ENCODE data around the gene PEX26. TPM values are rescaled to one million over a fixed set of nuclear protein-coding genes. Genes with fewer than 3 reads are reported as not detected.
"Not testable (repeated sequence)": the region's sequence is repeated elsewhere in the genome, so short reads cannot be mapped to it uniquely, and the experiment has no call there.

PEX26 gene
- total RNA-seq (2014; rRNA removed; shearing (Covaris generic)): 14.4 and 16.4 TPM in 2 replicates

- H3K9me3 ChIP-seq (replicated peaks): no peaks in the 10 kb centered on the region
- DNase-seq: peak; percentile 94 to 96
- peaks cover 11% of the 10 kb centered on the region for H3K36me3 ChIP-seq
- peak within 1 kb of the TSS; percentile 54 for H3K27ac ChIP-seq
- peak within 1 kb of the TSS; percentile 95 for H3K4me3 ChIP-seq
- H3K27me3 ChIP-seq: no peaks in the 10 kb centered on the region
- H3K4me1 ChIP-seq: peaks cover 8% of the 10 kb centered on the region
Measured at GRCh38 chr22:18077639-18078328, at the start of gene PEX26. PEX26 (plus strand) TSS chr22:18077990; CDS start chr22:18078377, 387 bp downstream.

DNA sequence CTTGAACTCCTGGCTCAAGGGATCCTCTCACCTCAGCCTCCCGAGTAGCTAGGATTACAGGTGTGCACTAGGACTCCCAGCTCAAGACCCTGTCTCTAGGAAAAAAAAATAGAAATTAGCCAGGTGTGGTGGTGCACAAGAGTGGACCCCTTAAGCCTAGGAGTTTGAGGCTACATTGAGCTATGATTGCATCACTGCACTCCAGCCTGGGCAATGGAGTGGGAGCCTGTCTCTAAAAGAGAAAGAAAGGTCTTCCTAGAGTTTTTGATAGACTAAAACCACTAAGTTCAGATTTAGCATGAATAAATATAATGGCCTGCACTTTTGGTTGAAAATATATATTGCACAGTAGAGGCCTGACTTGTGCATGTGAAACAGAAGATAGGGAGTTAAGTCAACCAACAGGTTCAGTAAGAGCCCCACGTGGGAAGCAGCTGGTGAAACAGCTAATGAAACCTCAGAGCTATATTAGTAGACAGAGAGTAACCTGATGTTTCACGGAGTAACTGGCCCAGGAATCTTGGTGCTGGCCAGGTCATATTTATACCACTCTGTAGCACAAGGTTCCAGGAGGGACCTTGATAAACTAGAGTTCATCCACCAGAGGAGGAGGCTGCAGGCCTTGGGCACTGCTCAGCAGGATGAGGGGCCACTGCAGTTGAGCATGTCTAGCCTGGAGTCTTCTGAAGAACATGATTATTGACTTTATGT lies 48.8 kb upstream of the PEX26 start:
- Histone ChIP-seq H3K27me3 (0 out of 2 replicates have a peak, but pooled peaks cover 3% of the 10 kb centered on the region), H3K4me1 (peaks cover 6% of the 10 kb centered on the region; the same call in 1 of the 2 replicates), H3K27ac (no peak overlapping the region), H3K4me3 (no peak overlapping the region), H3K36me3 (no peaks in the 10 kb centered on the region), H3K9me3 (replicated peaks) (no peaks in the 10 kb centered on the region)
- no peak for DNase-seq

DNA sequence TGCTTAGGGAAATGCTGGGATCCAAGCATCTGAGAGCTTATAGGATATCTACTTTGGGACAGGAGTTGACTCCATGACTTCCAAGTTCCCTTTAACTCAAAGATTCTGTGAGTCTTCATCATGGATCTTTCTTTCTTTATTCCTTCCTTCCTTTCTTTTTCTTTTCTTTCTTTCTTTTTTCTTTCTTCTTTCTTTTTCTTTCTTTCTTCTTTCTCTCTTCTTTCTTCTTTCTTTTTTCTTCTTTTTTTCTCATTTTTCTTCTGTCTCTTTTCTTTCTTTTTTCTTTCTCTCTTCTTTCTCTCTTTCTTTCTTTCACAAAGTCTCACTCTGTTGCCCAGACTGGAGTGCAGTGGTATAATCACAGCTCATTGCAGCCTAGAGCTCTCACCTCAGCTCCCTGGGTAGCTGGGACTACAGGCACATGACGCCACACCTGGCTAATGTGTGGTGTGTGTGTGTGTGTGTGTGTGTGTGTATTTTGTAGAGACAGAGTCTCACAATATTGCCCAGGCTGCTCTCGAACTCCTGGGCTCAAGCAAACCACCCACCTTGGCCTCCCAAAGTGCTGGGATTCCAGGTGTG lies 48.0 kb upstream of the PEX26 start:
- no peak overlapping the region for H3K27ac ChIP-seq
- H3K4me3 ChIP-seq: no peak overlapping the region
- H3K36me3 ChIP-seq: no peaks in the 10 kb centered on the region
- H3K9me3 ChIP-seq (replicated peaks): no peaks in the 10 kb centered on the region
- no peak for DNase-seq
- 0 out of 2 replicates have a peak, but pooled peaks cover 3% of the 10 kb centered on the region for H3K27me3 ChIP-seq
- H3K4me1 ChIP-seq: peaks cover 6% of the 10 kb centered on the region; the same call in 1 of the 2 replicates

DNA sequence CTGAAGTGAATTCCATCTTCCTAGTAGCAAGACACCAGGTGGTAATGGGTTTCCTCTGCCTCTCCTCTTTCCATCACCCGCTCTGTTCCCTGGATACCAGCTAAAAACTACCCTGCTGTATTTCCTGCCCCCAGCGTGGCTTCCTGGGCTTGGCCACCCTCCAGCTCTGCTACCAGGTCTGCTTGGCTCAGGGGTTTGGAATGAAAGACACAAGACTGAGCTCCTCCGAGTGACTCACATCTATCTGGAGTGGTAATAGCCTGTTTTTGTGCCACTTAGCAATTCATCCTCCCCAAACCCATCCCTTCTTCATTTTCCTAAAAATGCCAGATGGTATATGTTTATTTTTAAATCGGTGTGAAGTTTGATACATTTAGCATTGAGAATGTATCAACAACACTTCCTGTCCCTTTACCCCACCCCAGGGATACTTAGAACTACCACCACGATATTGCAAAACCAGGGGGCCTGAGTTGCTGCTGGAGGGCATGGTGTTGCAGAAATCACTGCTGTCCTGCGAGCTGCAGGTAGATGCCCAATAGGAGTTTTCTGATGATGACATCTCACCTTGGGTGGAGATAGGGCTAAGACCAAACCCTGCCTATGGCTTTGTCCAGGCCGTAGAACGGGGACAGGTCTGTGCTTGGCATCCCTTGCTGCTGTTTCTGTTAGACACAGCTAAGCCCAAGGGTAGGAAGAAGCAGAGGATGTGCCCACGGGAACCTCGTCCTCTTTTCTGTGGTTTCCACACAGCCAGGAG lies 45.9 kb upstream of the PEX26 start:
- peak; percentile 54 to 65 for DNase-seq
- Histone ChIP-seq H3K4me1 (peaks cover 7% of the 10 kb centered on the region; the same call in 1 of the 2 replicates), H3K4me3 (no peak overlapping the region), H3K9me3 (replicated peaks) (no peaks in the 10 kb centered on the region), H3K27ac (no peak overlapping the region), H3K27me3 (0 out of 2 replicates have a peak, but pooled peaks cover 3% of the 10 kb centered on the region), H3K36me3 (no peaks in the 10 kb centered on the region)

DNA sequence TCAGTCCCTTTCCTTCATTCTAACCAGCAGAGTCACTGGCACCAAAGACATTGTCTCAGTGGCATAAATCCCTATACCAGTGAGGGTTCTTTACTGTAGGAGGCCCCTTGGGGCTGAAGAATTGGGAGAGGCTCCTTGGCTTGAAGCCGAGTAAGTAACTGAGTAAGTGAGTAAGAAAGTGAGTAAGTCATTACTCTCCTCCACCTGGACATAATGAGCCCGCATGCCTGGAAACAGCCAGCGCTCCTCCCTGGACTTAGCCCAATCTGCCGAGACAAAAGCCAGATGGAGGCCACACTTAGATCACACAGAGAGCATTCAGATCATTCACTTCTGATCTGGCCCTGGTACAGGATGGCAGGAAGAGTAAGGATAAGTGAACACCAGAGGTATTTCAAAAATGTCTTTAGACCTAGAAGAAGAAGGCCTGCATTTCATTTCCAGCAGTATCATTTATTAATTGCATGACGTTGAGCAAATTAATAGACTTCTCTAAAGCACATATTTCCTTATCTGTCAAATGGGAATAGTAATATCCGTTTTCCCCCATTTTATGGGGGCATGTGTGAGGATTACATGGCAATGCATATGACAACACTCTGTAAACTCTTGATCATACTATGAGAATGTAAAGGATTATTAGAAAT lies 45.2 kb upstream of the PEX26 start:
- Histone ChIP-seq H3K4me3 (no peak overlapping the region), H3K9me3 (replicated peaks) (no peaks in the 10 kb centered on the region), H3K4me1 (peaks cover 7% of the 10 kb centered on the region; the same call in 1 of the 2 replicates), H3K27ac (no peak overlapping the region), H3K27me3 (no peaks in the 10 kb centered on the region), H3K36me3 (no peaks in the 10 kb centered on the region)
- no peak for DNase-seq

DNA sequence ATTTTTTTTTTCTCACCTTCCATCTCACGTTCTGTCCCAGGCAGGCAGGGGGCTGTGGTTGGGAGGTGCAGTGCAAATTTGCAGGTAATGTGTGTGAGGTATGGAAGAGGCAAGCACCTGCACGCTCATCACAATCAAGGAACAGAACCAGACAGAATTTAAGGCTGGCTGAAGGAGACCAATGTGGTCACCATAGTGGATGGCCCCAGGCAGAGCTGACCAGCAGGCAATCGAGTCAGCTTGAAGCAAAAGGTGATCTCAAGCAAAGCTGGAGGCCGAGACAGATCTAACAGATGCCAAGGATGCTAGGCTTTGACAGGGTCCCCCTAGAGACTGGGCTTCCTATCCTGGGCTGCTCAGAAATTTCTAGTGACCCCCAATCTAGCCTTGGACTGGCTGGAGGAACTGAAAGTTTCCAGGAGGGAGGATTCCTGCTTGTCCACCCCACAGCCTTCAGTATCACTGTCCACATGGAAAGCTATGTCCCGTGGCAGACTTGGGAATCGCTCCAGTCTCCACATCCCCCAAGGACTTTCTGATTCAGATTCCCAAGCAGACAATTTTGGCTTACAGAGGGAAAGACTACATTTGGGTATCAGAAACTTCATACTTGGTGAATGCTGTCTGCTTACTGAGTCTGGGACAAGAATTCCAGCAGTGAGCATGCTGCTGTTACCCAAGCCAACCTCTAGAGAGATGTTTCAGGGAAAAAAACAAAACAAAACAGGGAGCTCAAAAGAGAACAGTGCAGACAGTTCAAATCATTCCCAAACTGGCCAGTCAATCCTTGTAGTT lies 44.4 kb upstream of the PEX26 start:
- H3K27ac ChIP-seq: no peak overlapping the region
- no peaks in the 10 kb centered on the region for H3K27me3 ChIP-seq
- no peak overlapping the region for H3K4me3 ChIP-seq
- H3K9me3 ChIP-seq (replicated peaks): no peaks in the 10 kb centered on the region
- no peak for DNase-seq
- no peaks in the 10 kb centered on the region for H3K36me3 ChIP-seq
- H3K4me1 ChIP-seq: peaks cover 7% of the 10 kb centered on the region; the same call in 1 of the 2 replicates

DNA sequence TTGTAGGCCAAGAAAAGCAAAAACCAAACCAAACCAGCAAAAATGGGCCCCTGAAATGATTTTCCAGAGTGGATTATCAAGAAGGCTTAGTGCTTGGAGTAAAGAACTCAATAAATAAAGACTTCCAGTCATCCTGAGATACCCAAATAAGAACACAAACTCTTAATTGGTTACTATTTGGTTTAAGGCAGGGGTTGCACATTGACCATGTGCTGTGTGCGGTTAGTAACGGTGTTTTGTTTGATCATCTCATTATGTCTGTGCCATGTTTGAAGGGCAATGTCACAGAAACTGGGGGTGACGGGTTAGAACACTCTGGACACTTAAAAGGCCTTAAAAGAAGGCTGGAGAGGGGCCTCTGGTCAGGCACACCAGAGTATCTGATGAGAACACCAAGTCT lies 43.7 kb upstream of the PEX26 start:
- Histone ChIP-seq H3K27ac (no peak overlapping the region), H3K36me3 (no peaks in the 10 kb centered on the region), H3K27me3 (no peaks in the 10 kb centered on the region), H3K9me3 (replicated peaks) (no peaks in the 10 kb centered on the region), H3K4me3 (no peak overlapping the region), H3K4me1 (peaks cover 7% of the 10 kb centered on the region; the same call in 1 of the 2 replicates)
- DNase-seq: no peak

DNA sequence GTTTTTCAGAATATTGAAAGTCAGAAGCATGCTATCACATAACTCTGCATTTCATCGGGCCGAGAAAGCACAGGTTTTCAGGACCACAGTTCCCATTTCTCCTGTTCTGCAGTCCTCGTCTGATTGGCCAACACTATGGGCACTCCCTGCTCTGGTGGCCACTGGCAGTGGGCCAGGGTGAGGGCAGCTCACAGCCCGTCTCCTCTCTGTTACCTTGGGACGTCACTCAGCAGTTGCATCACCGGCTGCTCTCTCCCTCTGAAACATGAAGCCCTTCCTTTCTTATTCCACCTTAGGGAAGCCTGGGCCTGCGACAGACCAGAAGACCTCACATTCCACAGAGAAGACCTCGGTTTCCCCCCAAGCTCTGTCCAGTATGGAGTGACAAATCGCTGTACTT lies 42.0 kb upstream of the PEX26 start:
- H3K27me3 ChIP-seq: no peaks in the 10 kb centered on the region
- H3K27ac ChIP-seq: no peak overlapping the region
- no peaks in the 10 kb centered on the region for H3K36me3 ChIP-seq
- no peaks in the 10 kb centered on the region for H3K9me3 ChIP-seq (replicated peaks)
- no peak overlapping the region for H3K4me3 ChIP-seq
- DNase-seq: peak; percentile 28 to 53
- peaks cover 7% of the 10 kb centered on the region; the same call in 1 of the 2 replicates for H3K4me1 ChIP-seq

- H3K36me3 ChIP-seq; H3K27ac ChIP-seq; H3K27me3 ChIP-seq; H3K9me3 ChIP-seq (replicated peaks); H3K4me3 ChIP-seq; H3K4me1 ChIP-seq; DNase-seq: not testable (repeated sequence)
Measured at GRCh38 chr22:18040898-18041297, 36.9 kb upstream of the PEX26 start.

DNA sequence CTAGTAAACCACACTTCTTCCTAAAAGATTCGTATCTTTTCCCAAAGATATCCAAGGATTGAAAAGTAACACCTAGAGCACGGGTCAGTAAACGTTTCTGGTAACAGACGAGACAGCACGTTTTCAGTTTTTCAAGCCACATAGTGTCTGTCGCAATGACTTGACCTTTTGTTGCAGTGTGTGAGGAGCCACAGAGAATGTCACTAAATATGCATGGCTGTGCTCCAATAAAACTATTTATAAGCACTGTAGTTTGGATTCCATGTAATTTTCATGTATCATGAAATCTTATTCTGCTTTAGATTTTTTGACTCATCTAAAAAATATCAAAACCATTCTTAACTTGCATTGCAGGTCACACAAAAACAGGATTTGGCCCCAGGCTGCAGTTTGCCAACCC lies 35.1 kb upstream of the PEX26 start:
- Histone ChIP-seq H3K27ac (no peak overlapping the region), H3K9me3 (replicated peaks) (no peaks in the 10 kb centered on the region), H3K4me1 (peaks cover 4% of the 10 kb centered on the region; the same call in 1 of the 2 replicates), H3K4me3 (no peak overlapping the region), H3K27me3 (no peaks in the 10 kb centered on the region), H3K36me3 (no peaks in the 10 kb centered on the region)
- DNase-seq: no peak

DNA sequence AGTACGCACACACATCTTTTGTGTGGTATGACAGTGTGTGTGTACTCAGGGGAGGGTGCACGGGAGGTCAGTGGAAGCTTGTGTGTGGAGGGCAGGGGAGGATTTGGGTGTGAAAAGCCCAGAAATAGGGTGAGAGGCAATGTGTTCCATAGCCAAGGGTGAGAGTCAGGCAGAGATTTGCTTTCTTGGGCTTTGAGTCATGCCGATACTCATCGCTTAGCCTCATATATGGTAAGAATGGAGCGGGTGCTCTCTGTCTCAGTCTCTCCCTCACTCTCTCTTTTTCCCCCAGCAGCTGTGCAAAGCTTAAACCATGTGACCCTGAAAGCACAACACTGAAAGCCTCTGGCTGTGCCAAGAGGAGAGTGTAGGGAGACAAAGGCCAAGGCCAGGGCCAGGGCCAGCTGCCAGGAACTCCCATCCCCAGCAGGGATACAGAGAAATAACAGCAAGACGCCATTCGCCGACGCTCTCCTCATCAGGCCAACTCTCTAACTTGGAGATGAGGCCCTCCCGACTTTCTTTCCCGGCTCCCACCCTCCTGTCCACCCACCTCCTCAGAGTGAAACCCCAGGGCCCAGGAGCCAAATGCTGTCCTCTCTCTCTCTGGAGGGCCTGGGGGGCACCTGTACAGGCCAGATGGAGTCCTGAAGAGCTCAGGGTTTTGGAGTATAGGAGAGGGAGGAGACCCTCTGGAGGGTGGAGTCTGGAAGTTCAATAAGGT lies 33.1 kb upstream of the PEX26 start:
- DNase-seq: peak; percentile 54 to 65
- Histone ChIP-seq H3K27me3 (no peaks in the 10 kb centered on the region), H3K4me1 (peaks cover 7% of the 10 kb centered on the region; the same call in 1 of the 2 replicates), H3K9me3 (replicated peaks) (no peaks in the 10 kb centered on the region), H3K36me3 (no peaks in the 10 kb centered on the region), H3K27ac (no peak overlapping the region), H3K4me3 (no peak overlapping the region)

- Histone ChIP-seq H3K4me3 (no peak overlapping the region), H3K36me3 (no peaks in the 10 kb centered on the region), H3K9me3 (replicated peaks) (no peaks in the 10 kb centered on the region), H3K27ac (no peak overlapping the region), H3K27me3 (no peaks in the 10 kb centered on the region), H3K4me1 (peaks cover 7% of the 10 kb centered on the region; the same call in 1 of the 2 replicates)
- DNase-seq: no peak
Measured at GRCh38 chr22:18045794-18046193, 32.0 kb upstream of the PEX26 start.

DNA sequence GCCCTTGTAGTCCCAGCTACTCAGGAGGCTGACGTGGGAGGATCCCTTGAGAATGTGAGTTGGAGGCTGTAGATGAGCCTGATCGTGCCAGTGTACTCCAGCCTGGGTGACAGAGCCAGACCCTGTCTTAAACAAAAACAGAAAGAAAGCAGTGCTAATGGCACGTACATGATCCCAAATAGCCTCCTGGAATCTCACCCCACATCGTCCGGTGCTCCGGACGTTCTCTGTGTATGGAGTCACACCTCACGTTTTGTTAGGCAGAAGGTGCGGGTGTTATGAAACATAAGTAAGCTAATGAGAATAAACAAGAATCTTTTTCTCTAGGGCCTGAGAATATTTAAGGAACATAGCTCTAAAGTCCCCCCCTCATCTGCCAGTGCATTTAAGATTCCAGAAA lies 29.7 kb upstream of the PEX26 start:
- no peaks in the 10 kb centered on the region for H3K9me3 ChIP-seq (replicated peaks)
- peaks cover 7% of the 10 kb centered on the region; the same call in 1 of the 2 replicates for H3K4me1 ChIP-seq
- H3K4me3 ChIP-seq: peak overlapping the region; percentile 51
- no peaks in the 10 kb centered on the region for H3K36me3 ChIP-seq
- H3K27me3 ChIP-seq: no peaks in the 10 kb centered on the region
- peak overlapping the region; percentile 19; the same call in 1 of the 2 replicates for H3K27ac ChIP-seq
- DNase-seq: no peak

Measured in SJCRH30 (cell line).